Keratinocyte (primary cell): ENCODE results near the gene LMBR1. TPM values are rescaled to one million over a fixed set of nuclear protein-coding genes. Genes with fewer than 3 reads are reported as not detected.

Experiments used
- DNase-seq: peaks from one replicate; pipeline ENCODE4 v3.0.0-alpha.2; 2011; ENCODE audit warnings: low read depth, missing footprints, low spot score
- FAIRE-seq: peaks from 2 replicates; lab custom pipeline; 2011; peaks lifted over from hg19 to GRCh38; lab: Jason Lieb, UNC
- H2AFZ ChIP-seq: 2 replicates; pipeline ENCODE4 v1.6.0; 2012; ENCODE audit warnings: low read length, control low read depth, inconsistent platforms; ENCODE audit not compliant: control insufficient read depth
- H3K27ac ChIP-seq: 2 replicates; pipeline ENCODE4 v1.5.1; 2011; ENCODE audit warnings: low read length; ENCODE audit not compliant: control insufficient read depth, insufficient read depth
- H3K27me3 ChIP-seq: 3 replicates; pipeline ENCODE4 v1.6.0; 2011; ENCODE audit warnings: low read length; ENCODE audit not compliant: control insufficient read depth, insufficient read depth; ENCODE audit errors: extremely low read depth
- H3K36me3 ChIP-seq, 2 experiments: 2 replicates in 1 of 2; 3 replicates in 1 of 2; pipeline ENCODE4 v1.5.1; 2011; ENCODE audit warnings: low read length in 2 of 2, mild to moderate bottlenecking in 1 of 2; ENCODE audit not compliant: control insufficient read depth in 2 of 2, insufficient read depth in 2 of 2; ENCODE audit errors: extremely low read depth in 1 of 2
- H3K4me1 ChIP-seq: 3 replicates; pipeline ENCODE4 v1.5.1; 2011; ENCODE audit warnings: low read length; ENCODE audit not compliant: control insufficient read depth, insufficient read depth; ENCODE audit errors: extremely low read depth
- H3K4me2 ChIP-seq: 3 replicates; pipeline ENCODE4 v1.6.0; 2011; ENCODE audit warnings: low read depth, low read length; ENCODE audit not compliant: control insufficient read depth, insufficient read depth; ENCODE audit errors: extremely low read depth
- H3K4me3 ChIP-seq, 3 experiments: fragments of 200-600 bp in 1 of 3; sonication (generic) in 1 of 3; 2 replicates in 2 of 3; 3 replicates in 1 of 3; pipeline ENCODE4 v1.5.1; 2011 to 2016; ENCODE audit warnings: low read length in 3 of 3, mild to moderate bottlenecking in 3 of 3, control low read depth in 2 of 3, inconsistent platforms in 1 of 3, low read depth in 1 of 3, mixed read lengths in 1 of 3, mixed run types in 1 of 3, moderate library complexity in 1 of 3; ENCODE audit not compliant: control insufficient read depth in 2 of 3, insufficient read depth in 2 of 3; ENCODE audit errors: extremely low read depth in 1 of 3
- H3K79me2 ChIP-seq: 2 replicates; pipeline ENCODE4 v1.6.0; 2012; ENCODE audit warnings: low read length; ENCODE audit not compliant: control insufficient read depth, insufficient read depth
- H3K9ac ChIP-seq: 3 replicates; pipeline ENCODE4 v1.6.0; 2011; ENCODE audit warnings: low read length; ENCODE audit not compliant: control insufficient read depth, insufficient read depth; ENCODE audit errors: extremely low read depth
- H3K9me1 ChIP-seq: 3 replicates; pipeline ENCODE4 v1.6.0; 2011; ENCODE audit warnings: low read length; ENCODE audit not compliant: control insufficient read depth, insufficient read depth; ENCODE audit errors: extremely low read depth
- H3K9me3 ChIP-seq: 2 replicates; pipeline ENCODE4 v1.5.1; 2012; ENCODE audit warnings: low read depth, low read length; ENCODE audit not compliant: control insufficient read depth
- H4K20me1 ChIP-seq: 3 replicates; pipeline ENCODE4 v1.6.0; 2011; ENCODE audit warnings: low read length; ENCODE audit not compliant: control insufficient read depth, insufficient read depth; ENCODE audit errors: extremely low read depth
- EZH2 ChIP-seq: IDR thresholded peaks from one replicate; pipeline ENCODE4 v1.6.1; 2012; ENCODE audit warnings: inconsistent platforms, mild to moderate bottlenecking, low read length, moderate library complexity
- dilution Hi-C: fragments of 300-500 bp; cut with MboI; formaldehyde crosslinking; loops from one replicate; pipeline ENCODE4 v1.7.0; 2020; ENCODE audit warnings: low sequenced_read_pairs; ENCODE audit not compliant: extremely low pct_ligation_motif_present
- polyA plus RNA-seq, 5 experiments: library from polyadenylated mRNA; depleted of rRNA in 3 of 5; stranded (reverse) in 3 of 5; stranded (forward) in 1 of 5; unstranded in 1 of 5; fragments of >200 nt; gene quantifications; 1 replicate in 1 of 5; 2 replicates in 3 of 5; 3 replicates in 1 of 5; pipeline versions ENCODE4 v1.2.1 to v1.2.3, GENCODE V29; 2011 to 2012; ENCODE audit warnings: missing spikeins in 2 of 5, low read depth in 1 of 5, low replicate concordance in 1 of 5
- TF ChIP-seq, protein P1 (sequence below), 3 experiments: IDR thresholded peaks in 1 of 3; conservative IDR thresholded peaks in 1 of 3; optimal IDR thresholded peaks in 1 of 3; 2 replicates in 2 of 3; 3 replicates in 1 of 3; pipeline versions ENCODE3 to v1.5.1; 2011; ENCODE audit warnings: low read length in 3 of 3, mild to moderate bottlenecking in 3 of 3, moderate library complexity in 2 of 3, control low read depth in 1 of 3, inconsistent platforms in 1 of 3; ENCODE audit not compliant: insufficient read depth in 2 of 3; ENCODE audit errors: extremely low read depth in 1 of 3

LMBR1 gene
- polyA plus RNA-seq, 1 donor (not counting 4 experiments of a cell fraction or from before 2014, with no cell fraction given) = 30.2 TPM

DNA sequence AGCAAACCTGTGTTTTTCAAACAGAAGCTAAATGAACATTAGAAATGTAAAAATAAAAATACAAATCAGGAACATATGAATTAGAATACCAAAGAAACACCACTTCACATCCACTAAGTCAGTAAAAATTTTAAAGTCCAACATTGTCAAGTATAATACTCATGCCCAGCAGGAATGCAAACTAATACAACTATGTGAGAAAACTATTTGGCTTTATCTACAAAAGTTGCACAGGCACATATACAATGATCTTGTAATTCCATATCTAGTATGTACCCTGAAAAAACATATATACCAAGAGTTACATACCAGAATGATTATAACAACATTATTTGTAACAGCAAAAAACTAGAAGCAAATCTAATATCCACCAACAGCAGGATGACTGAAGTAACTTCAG is 161.3 kb downstream of the LMBR1 start:
- no peaks in the 10 kb centered on the region for H3K9me1 ChIP-seq
- H3K36me3 ChIP-seq = no peaks in the 10 kb centered on the region
- no peak overlapping the region for H3K4me3 ChIP-seq
- H3K79me2 ChIP-seq = no peaks in the 10 kb centered on the region
- H3K9ac ChIP-seq = no peak overlapping the region
- no peak overlapping the region for H3K27ac ChIP-seq
- no peaks in the 10 kb centered on the region for H4K20me1 ChIP-seq
- dilution Hi-C loops = no loop called here
- H3K27me3 ChIP-seq = no peaks in the 10 kb centered on the region
- H3K9me3 ChIP-seq = peaks cover 4% of the 10 kb centered on the region
- H3K4me1 ChIP-seq = no peaks in the 10 kb centered on the region
- no peak for DNase-seq
- H3K4me2 ChIP-seq = no peak overlapping the region
- H2AFZ ChIP-seq = no peak overlapping the region
- TF ChIP-seq, protein P1, sequence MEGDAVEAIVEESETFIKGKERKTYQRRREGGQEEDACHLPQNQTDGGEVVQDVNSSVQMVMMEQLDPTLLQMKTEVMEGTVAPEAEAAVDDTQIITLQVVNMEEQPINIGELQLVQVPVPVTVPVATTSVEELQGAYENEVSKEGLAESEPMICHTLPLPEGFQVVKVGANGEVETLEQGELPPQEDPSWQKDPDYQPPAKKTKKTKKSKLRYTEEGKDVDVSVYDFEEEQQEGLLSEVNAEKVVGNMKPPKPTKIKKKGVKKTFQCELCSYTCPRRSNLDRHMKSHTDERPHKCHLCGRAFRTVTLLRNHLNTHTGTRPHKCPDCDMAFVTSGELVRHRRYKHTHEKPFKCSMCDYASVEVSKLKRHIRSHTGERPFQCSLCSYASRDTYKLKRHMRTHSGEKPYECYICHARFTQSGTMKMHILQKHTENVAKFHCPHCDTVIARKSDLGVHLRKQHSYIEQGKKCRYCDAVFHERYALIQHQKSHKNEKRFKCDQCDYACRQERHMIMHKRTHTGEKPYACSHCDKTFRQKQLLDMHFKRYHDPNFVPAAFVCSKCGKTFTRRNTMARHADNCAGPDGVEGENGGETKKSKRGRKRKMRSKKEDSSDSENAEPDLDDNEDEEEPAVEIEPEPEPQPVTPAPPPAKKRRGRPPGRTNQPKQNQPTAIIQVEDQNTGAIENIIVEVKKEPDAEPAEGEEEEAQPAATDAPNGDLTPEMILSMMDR (optimal IDR thresholded peaks at IDR 0.05 in 1 of 3, IDR thresholded peaks at IDR 0.05 in 1 of 3, conservative IDR thresholded peaks at IDR 0.05 in 1 of 3; ENCODE audit: extremely low read depth in 1 of 3, insufficient read depth in 2 of 3, low read length in 3 of 3) = no peak
- no peak for TF ChIP-seq EZH2
- no peak for FAIRE-seq

DNA sequence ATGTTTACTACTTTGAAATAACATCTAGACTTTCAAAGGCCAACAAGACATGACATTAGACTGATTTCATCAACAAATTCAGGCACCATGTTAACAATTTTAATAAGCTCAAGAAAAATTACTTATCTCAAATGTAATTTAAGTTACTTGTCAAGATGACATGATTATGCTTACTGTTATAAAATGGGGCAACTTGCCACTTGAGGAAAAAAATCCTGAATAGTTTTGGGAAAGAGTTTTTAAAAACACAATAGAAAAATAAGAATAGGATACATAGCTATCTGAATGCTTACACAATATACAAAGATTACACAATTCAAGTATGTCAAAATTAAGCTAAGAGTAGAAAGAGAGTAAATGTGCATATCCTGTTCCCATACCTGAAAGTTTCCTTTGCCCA is 167.0 kb downstream of the LMBR1 start:
- dilution Hi-C loops = no loop called here
- Histone ChIP-seq H3K9me1 (no peaks in the 10 kb centered on the region), H3K9ac (no peak overlapping the region), H3K36me3 (no peaks in the 10 kb centered on the region), H3K27ac (no peak overlapping the region), H3K4me1 (no peaks in the 10 kb centered on the region), H4K20me1 (no peaks in the 10 kb centered on the region), H2AFZ (no peak overlapping the region), H3K4me3 (no peak overlapping the region), H3K79me2 (no peaks in the 10 kb centered on the region), H3K27me3 (no peaks in the 10 kb centered on the region), H3K9me3 (no peaks in the 10 kb centered on the region), H3K4me2 (no peak overlapping the region)
- TF ChIP-seq, protein P1 (optimal IDR thresholded peaks at IDR 0.05 in 1 of 3, IDR thresholded peaks at IDR 0.05 in 1 of 3, conservative IDR thresholded peaks at IDR 0.05 in 1 of 3; ENCODE audit: extremely low read depth in 1 of 3, insufficient read depth in 2 of 3, low read length in 3 of 3) = no peak
- no peak for TF ChIP-seq EZH2
- FAIRE-seq = no peak
- DNase-seq = no peak
